ENCODE data around the gene ST7. TPM values are rescaled to one million over a fixed set of nuclear protein-coding genes. Genes with fewer than 3 reads are reported as not detected.

Gene ST7
- 1 to 10 TPM; 2.7 to 4.3 TPM for total RNA-seq

GRCh38 chr7:116953372-116953905 is at the start of gene ST7:
Gene ST7, plus strand, starts transcription at chr7:116953501. Its CDS starts 40 bp downstream, at chr7:116953541.

Small RNAs within 50 kb of the gene (microRNA-seq; reads per million reads assigned to microRNA genes)
- not detected for gene MIR6132 (ENCODE audit: borderline microRNAs expressed, borderline replicate concordance)

Other genes with a start within 250 kb of the ST7 start
- 100 to 1,000 TPM; 127 to 129 TPM for gene CAPZA2, start 90.9 kb upstream of the ST7 start, total RNA-seq